HepG2 (cell line): ENCODE results near the gene MARF1. TPM values are rescaled to one million over a fixed set of nuclear protein-coding genes. Genes with fewer than 3 reads are reported as not detected.

ENCODE experiments used
- CC2D1A ChIP-seq: sonication (generic); formaldehyde crosslinking; IDR thresholded peaks from 2 replicates; pipeline ENCODE4 v1.8.1; 2023; ENCODE audit warnings: mild to moderate bottlenecking, missing genetic modification reagents
- CCAR2 ChIP-seq: fragments of 200-400 bp; formaldehyde crosslinking; optimal IDR thresholded peaks from 2 replicates; pipeline ENCODE3; 2018; ENCODE audit warnings: low read depth, mild to moderate bottlenecking, low read length, moderate library complexity
- CENPX ChIP-seq: sonication (generic); formaldehyde crosslinking; IDR thresholded peaks from 2 replicates; pipeline ENCODE4 v1.9.0; 2021; ENCODE audit warnings: mild to moderate bottlenecking, missing genetic modification reagents, moderate library complexity
- EHMT2 ChIP-seq: fragments of 200-600 bp; sonication (generic); IDR thresholded peaks from 2 replicates; pipeline ENCODE4 v1.7.0; 2017; ENCODE audit warnings: antibody characterized with exemption, low read depth, low read length, borderline replicate concordance
- ERF ChIP-seq: IDR thresholded peaks from 2 replicates; pipeline ENCODE4 v1.6.1; 2018; ENCODE audit warnings: missing biosample characterization, missing genetic modification reagents
- EZH2 ChIP-seq: conservative IDR thresholded peaks from 2 replicates; pipeline ENCODE4 v1.6.1; 2012; ENCODE audit warnings: mild to moderate bottlenecking, low read depth, low read length, moderate library complexity
- KAT2B ChIP-seq: fragments of 150-350 bp; IDR thresholded peaks from 2 replicates; pipeline ENCODE4 v1.6.1; 2014; ENCODE audit warnings: low read depth, low read length, borderline replicate concordance
- MEIS1 ChIP-seq: sonication (generic); formaldehyde crosslinking; IDR thresholded peaks from 2 replicates; pipeline ENCODE4 v1.9.0; 2021; ENCODE audit warnings: mild to moderate bottlenecking, missing genetic modification reagents, moderate library complexity, borderline replicate concordance
- MIER3 ChIP-seq: IDR thresholded peaks from 2 replicates; pipeline ENCODE4 v1.6.1; 2016; ENCODE audit warnings: missing compliant biosample characterization, borderline replicate concordance
- MIXL1 ChIP-seq: IDR thresholded peaks from 2 replicates; pipeline ENCODE4 v1.6.1; 2016
- MLLT10 ChIP-seq: sonication (generic); formaldehyde crosslinking; IDR thresholded peaks from 2 replicates; pipeline ENCODE4 v1.4.0; 2020; ENCODE audit warnings: missing genetic modification reagents
- MTF1 ChIP-seq: sonication (generic); formaldehyde crosslinking; IDR thresholded peaks from 2 replicates; pipeline ENCODE4 v1.5.0; 2020; ENCODE audit warnings: missing genetic modification reagents
- NFIC ChIP-seq: IDR thresholded peaks from 2 replicates; pipeline ENCODE4 v1.6.1; 2012; ENCODE audit warnings: mild to moderate bottlenecking, low read length, inconsistent platforms
- POLR2AphosphoS2 ChIP-seq: IDR thresholded peaks from 2 replicates; pipeline ENCODE4 v1.6.1; 2011; ENCODE audit warnings: low read depth, low read length, improper control_type of control experiment
- RXRB ChIP-seq: IDR thresholded peaks from 2 replicates; pipeline ENCODE4 v1.6.1; 2016; ENCODE audit warnings: borderline replicate concordance, missing genetic modification reagents, missing compliant biosample characterization
- SALL1 ChIP-seq: sonication (generic); formaldehyde crosslinking; IDR thresholded peaks from 2 replicates; pipeline ENCODE4 v1.8.0; 2022; ENCODE audit warnings: mild to moderate bottlenecking, missing genetic modification reagents
- SUZ12 ChIP-seq: fragments of 150-350 bp; IDR thresholded peaks from 2 replicates; pipeline ENCODE4 v1.6.1; 2014; ENCODE audit warnings: low read depth, low read length
- TBX2 ChIP-seq: sonication (generic); formaldehyde crosslinking; IDR thresholded peaks from 2 replicates; pipeline ENCODE4 v1.5.0; 2020; ENCODE audit warnings: missing genetic modification reagents, mild to moderate bottlenecking, borderline replicate concordance
- TP53 ChIP-seq: sonication (generic); formaldehyde crosslinking; conservative IDR thresholded peaks from 2 replicates; pipeline ENCODE4 v1.4.0; 2020; ENCODE audit warnings: missing genetic modification reagents
- ZBTB38 ChIP-seq: sonication (generic); formaldehyde crosslinking; IDR thresholded peaks from 2 replicates; pipeline ENCODE4 v1.5.1; 2020; ENCODE audit warnings: mild to moderate bottlenecking, missing genetic modification reagents
- ZFAT ChIP-seq: sonication (generic); formaldehyde crosslinking; conservative IDR thresholded peaks from 2 replicates; pipeline ENCODE4 v1.8.1; 2023; ENCODE audit warnings: missing genetic modification reagents, inconsistent platforms
- ZFP36L1 ChIP-seq: sonication (generic); formaldehyde crosslinking; IDR thresholded peaks from 2 replicates; pipeline ENCODE4 v1.8.0; 2022; ENCODE audit warnings: mild to moderate bottlenecking, missing genetic modification reagents, moderate library complexity
- ZFP41 ChIP-seq: sonication (generic); formaldehyde crosslinking; IDR thresholded peaks from 2 replicates; pipeline ENCODE4 v1.4.0; 2020; ENCODE audit warnings: mild to moderate bottlenecking, missing genetic modification reagents, borderline replicate concordance
- ZKSCAN1 ChIP-seq: fragments of 150-350 bp; IDR thresholded peaks from 2 replicates; pipeline ENCODE4 v1.6.1; 2014; ENCODE audit warnings: low read length
- ZMYM3 ChIP-seq: sonication (generic); formaldehyde crosslinking; IDR thresholded peaks from 2 replicates; pipeline ENCODE4 v1.5.1; 2020; ENCODE audit warnings: mild to moderate bottlenecking, missing genetic modification reagents
- ZNF33A ChIP-seq: sonication (generic); formaldehyde crosslinking; IDR thresholded peaks from 2 replicates; pipeline ENCODE4 v1.5.1; 2020; ENCODE audit warnings: missing genetic modification reagents, mild to moderate bottlenecking, moderate library complexity, borderline replicate concordance
- ZNF556 ChIP-seq: sonication (generic); formaldehyde crosslinking; IDR thresholded peaks from 2 replicates; pipeline ENCODE4 v1.4.0; 2020; ENCODE audit warnings: mild to moderate bottlenecking, missing genetic modification reagents, borderline replicate concordance
- ZNF557 ChIP-seq: sonication (generic); formaldehyde crosslinking; IDR thresholded peaks from 2 replicates; pipeline ENCODE4 v1.4.0; 2020; ENCODE audit warnings: missing genetic modification reagents
- ZNF747 ChIP-seq: sonication (generic); formaldehyde crosslinking; IDR thresholded peaks from 2 replicates; pipeline ENCODE4 v1.8.1; 2023; ENCODE audit warnings: missing genetic modification reagents, mild to moderate bottlenecking, borderline replicate concordance
- ZNF773 ChIP-seq: sonication (generic); formaldehyde crosslinking; IDR thresholded peaks from 2 replicates; pipeline ENCODE4 v1.4.0; 2020; ENCODE audit warnings: missing genetic modification reagents, borderline replicate concordance
- ZNF781 ChIP-seq: sonication (generic); formaldehyde crosslinking; IDR thresholded peaks from 2 replicates; pipeline ENCODE4 v1.5.1; 2020; ENCODE audit warnings: borderline replicate concordance, mild to moderate bottlenecking, missing genetic modification reagents; ENCODE audit errors: not compliant biosample characterization
- ZNF782 ChIP-seq: sonication (generic); formaldehyde crosslinking; IDR thresholded peaks from 2 replicates; pipeline ENCODE4 v1.4.0; 2020; ENCODE audit warnings: missing genetic modification reagents, mild to moderate bottlenecking, borderline replicate concordance
- polyA plus RNA-seq, 8 experiments: library from polyadenylated mRNA; depleted of rRNA in 3 of 8; stranded (reverse) in 7 of 8; unstranded in 1 of 8; fragments of >200 nt; fragmentation: Illumina TruSeq in 4 of 8; extraction: Trizol in 4 of 8; gene quantifications; 2 replicates each; pipeline versions ENCODE4 v1.2.1 to v1.2.3, GENCODE V29; 2011 to 2016; ENCODE audit warnings: low read depth in 4 of 8, missing spikeins in 1 of 8, mixed read lengths in 1 of 8; ENCODE audit not compliant: insufficient read depth in 1 of 8
- total RNA-seq, 5 experiments: library from RNA; depleted of rRNA; stranded (reverse); fragments of >200 nt; fragmentation: Illumina TruSeq; extraction: Trizol; gene quantifications; 2 replicates each; pipeline ENCODE4 v1.2.3, GENCODE V29; 2016; ENCODE audit warnings: low read depth in 1 of 5
- TF ChIP-seq, protein P1 (sequence below): conservative IDR thresholded peaks from 2 replicates; pipeline ENCODE4 v1.6.1; 2018; ENCODE audit warnings: missing genetic modification reagents

Gene MARF1
- total and polyA plus RNA-seq, 2 of the 13 experiments (the other 11 are each of a cell fraction or from before 2014, with no cell fraction given), result 8.7 to 20.7 TPM

DNA sequence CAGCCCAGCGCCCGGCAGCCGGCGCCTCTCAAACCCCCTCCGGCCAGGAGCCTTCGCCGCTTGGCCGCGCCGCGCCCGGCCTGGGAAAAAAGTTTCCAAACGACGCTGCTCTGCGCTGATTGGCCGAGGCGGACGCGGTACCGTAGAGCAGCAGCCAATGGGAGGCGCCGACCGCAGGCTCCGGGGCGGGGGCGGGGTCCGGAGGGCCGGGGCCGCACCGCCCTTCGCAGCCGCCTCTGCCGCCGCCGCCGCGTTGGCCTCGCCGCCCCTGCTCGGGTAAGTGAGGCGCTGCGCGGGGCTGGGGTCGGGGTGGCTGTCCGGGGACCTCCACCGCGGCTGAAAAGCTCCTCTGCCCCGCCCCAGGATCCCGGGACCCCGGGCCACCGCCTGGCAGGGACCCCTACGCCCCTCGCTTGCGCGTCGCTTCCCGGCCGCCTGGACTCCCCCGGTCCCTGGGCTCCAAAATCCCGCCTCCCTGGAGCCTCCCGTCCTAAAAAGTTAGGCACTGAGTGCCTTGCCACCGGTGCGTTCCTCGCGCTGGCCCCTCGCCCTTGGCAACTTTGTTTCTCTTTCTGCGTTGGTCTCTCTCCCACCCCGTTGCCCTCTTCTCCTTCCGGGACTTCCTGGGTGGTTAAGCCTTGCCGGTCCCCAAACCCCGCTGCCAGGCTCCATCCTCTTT lies 7.2 kb upstream of the MARF1 start, which contains the start of gene NDE1 (continued):
- TF ChIP-seq, protein P1, sequence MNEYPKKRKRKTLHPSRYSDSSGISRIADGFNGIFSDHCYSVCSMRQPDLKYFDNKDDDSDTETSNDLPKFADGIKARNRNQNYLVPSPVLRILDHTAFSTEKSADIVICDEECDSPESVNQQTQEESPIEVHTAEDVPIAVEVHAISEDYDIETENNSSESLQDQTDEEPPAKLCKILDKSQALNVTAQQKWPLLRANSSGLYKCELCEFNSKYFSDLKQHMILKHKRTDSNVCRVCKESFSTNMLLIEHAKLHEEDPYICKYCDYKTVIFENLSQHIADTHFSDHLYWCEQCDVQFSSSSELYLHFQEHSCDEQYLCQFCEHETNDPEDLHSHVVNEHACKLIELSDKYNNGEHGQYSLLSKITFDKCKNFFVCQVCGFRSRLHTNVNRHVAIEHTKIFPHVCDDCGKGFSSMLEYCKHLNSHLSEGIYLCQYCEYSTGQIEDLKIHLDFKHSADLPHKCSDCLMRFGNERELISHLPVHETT, result no peak
- TF ChIP-seq ZNF747 (CRISPR knock-in tag) (peak; percentile 84; the same call in 1 of the 2 replicates), ZNF33A (no peak), KAT2B (no peak), CENPX (no peak), MTF1 (no peak; the same call in 1 of the 2 replicates), NFIC (no peak), POLR2AphosphoS2 (no peak), ZNF781 (no peak), EHMT2 (no peak), ZFP36L1 (CRISPR knock-in tag) (0 out of 2 replicates have a peak, but pooled peaks have one; percentile 81), MEIS1 (CRISPR knock-in tag) (peak; percentile 78; the same call in 1 of the 2 replicates), SALL1 (CRISPR knock-in tag) (peak; percentile 78), ZMYM3 (0 out of 2 replicates have a peak, but pooled peaks have one; percentile 4), SUZ12 (no peak), ZNF773 (peak; percentile 75; the same call in 1 of the 2 replicates), ZBTB38 (CRISPR knock-in tag) (peak; percentile 58), CC2D1A (CRISPR knock-in tag) (no peak), ERF (CRISPR knock-in tag) (peak; percentile 93), ZNF556 (peak; percentile 64; the same call in 1 of the 2 replicates), ZFP41 (CRISPR knock-in tag) (0 out of 2 replicates have a peak, but pooled peaks have one; percentile 77), TBX2 (CRISPR knock-in tag) (peak; percentile 78; the same call in 1 of the 2 replicates), RXRB (no peak), TP53 (no peak; the same call in 1 of the 2 replicates), MIXL1 (CRISPR knock-in tag) (no peak), EZH2 (no peak), ZFAT (CRISPR knock-in tag) (peak; percentile 79; the same call in 1 of the 2 replicates), MIER3 (CRISPR knock-in tag) (no peak), ZNF557 (CRISPR knock-in tag) (peak; percentile 47), MLLT10 (CRISPR knock-in tag) (no peak), CCAR2 (no peak), ZKSCAN1 (no peak), ZNF782 (CRISPR knock-in tag) (0 out of 2 replicates have a peak, but pooled peaks have one; percentile 25)
